Ovary (tissue), 3 donors: Measurements from ENCODE around the gene PKP1.

Source experiments
- POLR2A ChIP-seq: fragments of 450-650 bp; IDR thresholded peaks from one replicate; pipeline ENCODE4 v1.6.1; 2017; ENCODE audit warnings: antibody characterized with exemption, mild to moderate bottlenecking, moderate library complexity
- TF ChIP-seq, protein P1 (sequence below), 3 donors: fragments of 450-650 bp in 2 of 3; fragments of 200-600 bp in 1 of 3; IDR thresholded peaks; one replicate each; pipeline versions ENCODE4 v1.5.1 to v1.8.0; 2016 to 2022; ENCODE audit warnings: antibody characterized with exemption in 3 of 3, mild to moderate bottlenecking in 1 of 3
- donor health status: DM: no; HTN: no; CAD: no.

DNA sequence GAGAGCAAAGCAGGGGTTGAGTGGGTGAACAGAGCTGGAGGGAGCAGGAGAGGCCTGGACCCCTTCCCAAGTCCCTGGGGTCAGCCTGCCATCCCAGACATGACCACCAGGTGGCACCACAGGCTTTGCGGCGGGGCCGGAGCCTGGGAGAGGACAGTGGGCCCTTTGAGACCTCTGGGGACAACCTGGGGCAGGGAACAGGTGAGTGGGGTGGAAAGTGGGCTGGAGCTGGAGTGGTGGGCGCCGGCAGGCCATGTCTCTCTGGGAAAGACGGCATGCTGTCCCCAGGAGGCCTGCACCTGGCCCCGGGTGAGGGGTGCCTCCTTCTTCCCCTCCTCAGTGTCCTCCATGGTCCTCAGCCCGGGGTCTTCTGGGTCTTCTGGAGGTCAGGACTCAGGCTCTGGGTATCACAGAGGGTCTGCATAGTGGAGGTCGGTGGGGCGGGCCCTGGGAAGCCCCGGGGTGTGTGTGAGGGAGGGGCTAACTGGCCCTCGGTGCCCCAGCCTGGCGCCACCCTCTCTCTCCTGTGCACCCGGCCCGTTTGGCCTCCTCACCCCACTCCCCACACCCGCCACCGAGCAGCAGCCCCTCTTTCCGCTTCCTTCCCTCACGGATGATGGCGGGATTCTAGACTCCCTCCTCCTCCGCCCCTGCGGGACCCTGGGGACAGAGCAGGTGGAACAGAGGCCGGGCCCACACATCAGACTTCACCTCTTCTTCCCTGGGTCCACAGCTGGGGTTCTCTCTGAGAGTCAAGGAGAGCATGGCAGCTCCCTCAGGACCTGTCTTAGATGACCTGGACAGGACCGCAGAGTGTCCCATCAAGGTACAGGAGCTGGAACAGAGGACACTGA, 28.5 kb upstream of the PKP1 start:
- TF ChIP-seq, protein P1, sequence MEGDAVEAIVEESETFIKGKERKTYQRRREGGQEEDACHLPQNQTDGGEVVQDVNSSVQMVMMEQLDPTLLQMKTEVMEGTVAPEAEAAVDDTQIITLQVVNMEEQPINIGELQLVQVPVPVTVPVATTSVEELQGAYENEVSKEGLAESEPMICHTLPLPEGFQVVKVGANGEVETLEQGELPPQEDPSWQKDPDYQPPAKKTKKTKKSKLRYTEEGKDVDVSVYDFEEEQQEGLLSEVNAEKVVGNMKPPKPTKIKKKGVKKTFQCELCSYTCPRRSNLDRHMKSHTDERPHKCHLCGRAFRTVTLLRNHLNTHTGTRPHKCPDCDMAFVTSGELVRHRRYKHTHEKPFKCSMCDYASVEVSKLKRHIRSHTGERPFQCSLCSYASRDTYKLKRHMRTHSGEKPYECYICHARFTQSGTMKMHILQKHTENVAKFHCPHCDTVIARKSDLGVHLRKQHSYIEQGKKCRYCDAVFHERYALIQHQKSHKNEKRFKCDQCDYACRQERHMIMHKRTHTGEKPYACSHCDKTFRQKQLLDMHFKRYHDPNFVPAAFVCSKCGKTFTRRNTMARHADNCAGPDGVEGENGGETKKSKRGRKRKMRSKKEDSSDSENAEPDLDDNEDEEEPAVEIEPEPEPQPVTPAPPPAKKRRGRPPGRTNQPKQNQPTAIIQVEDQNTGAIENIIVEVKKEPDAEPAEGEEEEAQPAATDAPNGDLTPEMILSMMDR (IDR thresholded peaks at IDR 0.05) = peak in 2 of 3 donors; percentile 7 to 32
- TF ChIP-seq POLR2A = no peak
